ENCODE results near the gene PNMA6F.
"Not testable (repeated sequence)": the region's sequence is repeated elsewhere in the genome, so short reads cannot be mapped to it uniquely, and the experiment has no call there.

Gene PNMA6F

DNA sequence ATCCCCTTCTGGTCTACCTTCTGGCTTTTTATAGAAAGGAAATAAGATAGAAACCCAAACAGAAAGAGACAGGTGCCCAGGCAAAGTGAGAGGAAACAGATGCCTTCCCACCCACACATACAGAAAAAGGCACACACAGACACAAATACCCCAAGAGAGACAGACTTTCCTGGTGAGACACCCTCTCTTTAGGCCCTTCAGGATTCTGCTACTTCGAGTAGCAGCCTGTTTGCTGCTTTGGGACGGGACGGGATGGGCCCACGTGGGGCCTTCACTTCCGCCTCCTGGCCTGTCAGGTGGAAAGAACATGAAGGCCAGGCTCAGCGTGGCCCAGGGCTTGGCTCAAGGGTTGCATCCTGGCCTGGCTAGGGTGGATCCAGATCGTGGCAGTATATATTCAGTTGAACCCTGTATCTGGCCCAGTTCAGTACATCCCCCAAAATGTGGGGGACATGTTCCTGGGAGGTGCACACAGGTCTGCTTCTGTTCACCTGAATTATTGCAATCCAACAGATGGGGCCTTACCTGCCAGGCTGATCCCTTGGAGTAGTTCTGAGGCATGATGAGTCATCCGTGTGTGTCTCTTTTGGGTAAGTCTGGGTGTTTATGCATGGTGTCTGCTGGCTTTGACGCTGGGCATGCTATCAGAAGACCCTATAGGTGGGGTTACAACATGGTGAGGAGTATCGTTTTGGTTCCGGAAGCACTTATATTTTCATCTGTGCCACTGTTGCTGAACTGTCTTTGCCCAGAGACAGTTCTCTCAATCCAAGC lies 14.7 kb upstream of the PNMA6F start:
- DNase-seq (ENCODE audit: low read depth in 3 of 3, low spot score in 1 of 3), result no peak

GRCh38 chrX:153334654-153335295 lies 13.2 kb upstream of the PNMA6F start:
- no peak for DNase-seq (ENCODE audit: low read depth in 3 of 3, low spot score in 1 of 3)

- DNase-seq (ENCODE audit: low read depth in 3 of 3, low spot score in 1 of 3), result peak; percentile 49 to 71 (median 70)
These were observed 12.5 kb upstream of the PNMA6F start, which contains the start of gene ZNF275 for GRCh38 chrX:153333821-153334653. TSS of gene ZNF275 (plus strand) at chrX:153334153. CDS start at chrX:153336680, 2,527 bp downstream.

GRCh38 chrX:153333266-153333665 lies 11.7 kb upstream of the PNMA6F start:
- DNase-seq (ENCODE audit: low read depth in 3 of 3, low spot score in 1 of 3), result no peak

- no peak for DNase-seq (ENCODE audit: low read depth in 3 of 3, low spot score in 1 of 3)
These were observed 6.0 kb upstream of the PNMA6F start for GRCh38 chrX:153327561-153327960.

GRCh38 chrX:153320555-153321184 lies 897 bp downstream of the PNMA6F start:
- DNase-seq (ENCODE audit: low read depth in 3 of 3, low spot score in 1 of 3), result no peak

DNA sequence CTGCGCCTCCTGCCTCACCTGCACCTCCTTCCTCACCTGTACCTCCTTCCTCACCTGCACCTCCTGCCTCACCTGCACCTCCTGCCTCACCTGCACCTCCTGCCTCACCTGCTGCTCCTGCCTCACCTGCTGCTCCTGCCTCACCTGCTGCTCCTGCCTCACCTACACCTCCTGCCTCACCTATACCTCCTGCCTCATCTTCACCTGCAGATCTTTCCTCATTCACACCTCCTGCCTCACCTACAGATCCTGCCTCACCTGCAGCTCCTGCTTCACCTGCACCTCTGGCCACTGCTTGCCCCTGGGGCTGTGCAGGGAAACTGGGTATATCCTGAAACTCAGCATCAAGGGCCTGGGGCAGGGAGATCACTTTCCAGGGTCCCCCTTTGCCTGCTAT lies 1.5 kb downstream of the PNMA6F start:
- DNase-seq (ENCODE audit: low read depth in 3 of 3, low spot score in 1 of 3), result not testable (repeated sequence)

GRCh38 chrX:153319295-153320046 lies 2.1 kb downstream of the PNMA6F start:
- no peak for DNase-seq (ENCODE audit: low read depth in 3 of 3, low spot score in 1 of 3)

DNA sequence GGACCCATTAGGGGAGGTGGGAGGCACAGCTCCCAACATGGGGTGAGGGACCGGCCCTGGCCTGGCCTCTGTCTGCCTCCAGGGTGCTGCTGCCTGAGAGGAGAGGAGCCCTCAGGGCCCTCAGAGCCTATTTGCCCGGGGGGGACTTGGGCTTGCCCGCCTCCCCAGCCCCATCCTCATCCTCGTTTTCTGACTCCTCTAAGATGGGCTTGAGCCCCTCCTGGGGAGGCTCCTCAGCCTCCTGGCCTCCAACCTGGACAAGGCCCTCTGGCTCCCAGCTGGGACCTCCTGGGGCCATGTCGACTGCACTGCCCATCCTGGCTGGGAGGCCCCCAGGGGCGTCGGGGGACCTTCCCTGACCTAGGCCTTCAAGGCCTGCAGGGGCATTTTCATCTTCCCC lies 2.8 kb downstream of the PNMA6F start:
- DNase-seq (ENCODE audit: low read depth in 3 of 3, low spot score in 1 of 3), result no peak

GRCh38 chrX:153317996-153318722 lies 3.4 kb downstream of the PNMA6F start:
- DNase-seq (ENCODE audit: low read depth in 3 of 3, low spot score in 1 of 3), result no peak

DNA sequence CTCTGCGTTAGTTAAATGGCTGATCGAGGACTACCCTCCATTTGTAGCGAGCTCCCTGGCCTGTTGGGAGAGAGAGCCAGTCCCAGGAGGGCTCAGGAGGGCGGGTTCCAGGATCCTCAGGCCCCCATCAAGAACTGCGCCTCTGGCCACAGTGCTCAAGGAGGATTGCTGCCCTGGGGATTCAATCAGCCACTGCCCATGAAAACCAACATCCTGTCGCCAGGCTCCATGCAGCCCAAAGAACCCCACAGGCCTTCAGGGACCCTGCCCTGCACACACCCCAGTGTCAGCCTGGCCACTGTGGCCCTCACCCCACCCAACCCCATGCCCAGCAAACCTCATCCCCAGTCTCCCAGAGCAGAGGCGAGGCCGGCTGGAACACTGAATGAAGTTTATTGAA lies 4.3 kb downstream of the PNMA6F start:
- no peak for DNase-seq (ENCODE audit: low read depth in 3 of 3, low spot score in 1 of 3)

DNA sequence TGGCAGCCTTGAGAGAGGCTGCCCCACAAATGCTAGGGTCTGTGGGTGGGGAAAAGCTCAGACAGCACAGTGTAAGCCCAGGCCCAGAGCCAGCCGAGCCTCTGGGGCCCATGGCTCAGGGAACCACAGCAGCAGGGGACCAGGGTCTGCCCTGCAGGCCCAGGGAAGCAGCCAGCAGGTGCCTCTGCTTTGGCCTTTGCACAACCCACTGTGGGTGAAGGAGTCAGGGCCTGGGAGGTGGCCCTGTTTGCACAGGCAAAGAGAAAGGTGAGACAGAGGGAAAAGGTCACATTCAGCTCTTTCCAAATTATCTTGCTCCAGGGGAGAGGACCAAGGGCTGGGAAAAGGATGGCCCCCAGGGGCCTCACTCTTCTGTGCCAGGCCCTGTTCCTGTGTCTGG lies 8.7 kb downstream of the PNMA6F start:
- DNase-seq (ENCODE audit: low read depth in 3 of 3, low spot score in 1 of 3), result no peak

- DNase-seq (ENCODE audit: low read depth in 3 of 3, low spot score in 1 of 3), result no peak
These were observed 9.5 kb downstream of the PNMA6F start for GRCh38 chrX:153312041-153312440.

- no peak for DNase-seq (ENCODE audit: low read depth in 3 of 3, low spot score in 1 of 3)
These were observed 10.7 kb downstream of the PNMA6F start for GRCh38 chrX:153310901-153311300.

DNA sequence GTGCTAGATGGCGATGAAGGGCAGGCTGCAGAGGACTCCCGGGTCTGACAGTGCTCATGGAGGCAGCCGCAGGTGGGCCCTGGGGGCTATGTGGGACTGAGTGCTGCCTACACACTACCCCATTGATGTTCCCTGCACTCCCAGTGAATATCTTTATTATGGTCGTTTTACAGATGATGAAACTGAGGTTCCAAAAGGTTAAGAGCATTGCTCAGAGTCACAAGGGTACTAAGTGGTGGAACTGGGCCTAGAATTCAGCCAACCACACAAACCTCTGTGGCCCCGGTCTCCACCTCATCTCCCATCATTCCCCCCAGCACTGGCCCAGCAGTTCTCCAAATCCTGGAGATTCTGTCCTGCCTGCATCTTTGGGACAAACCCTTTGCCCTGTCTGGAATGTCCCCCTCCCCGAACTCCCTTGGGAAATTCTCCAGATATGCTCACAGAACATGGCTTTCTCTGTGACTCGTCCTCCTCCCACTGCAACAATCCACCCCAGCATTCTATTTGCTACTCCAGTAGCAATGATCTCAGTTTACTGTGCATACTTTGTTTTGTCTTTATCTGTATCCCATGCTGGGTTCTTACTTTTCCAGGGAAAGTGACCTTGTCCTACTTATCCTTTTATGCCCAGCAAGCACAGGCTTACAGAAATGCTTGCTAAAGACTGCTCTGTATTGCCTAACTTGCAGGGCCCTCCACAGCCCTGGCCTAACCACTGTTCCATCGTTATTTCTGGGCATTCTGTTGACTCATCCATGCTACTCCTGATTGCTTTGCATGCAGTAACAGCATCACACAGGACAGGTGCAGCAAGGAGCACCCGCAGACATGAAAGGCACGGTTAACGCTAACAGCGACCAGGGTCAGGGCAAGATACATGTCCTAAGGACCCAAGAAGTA lies 14.0 kb downstream of the PNMA6F start:
- no peak for DNase-seq (ENCODE audit: low read depth in 3 of 3, low spot score in 1 of 3)

- no peak for DNase-seq (ENCODE audit: low read depth in 3 of 3, low spot score in 1 of 3)
These were observed 14.9 kb downstream of the PNMA6F start for GRCh38 chrX:153306527-153307115.

DNA sequence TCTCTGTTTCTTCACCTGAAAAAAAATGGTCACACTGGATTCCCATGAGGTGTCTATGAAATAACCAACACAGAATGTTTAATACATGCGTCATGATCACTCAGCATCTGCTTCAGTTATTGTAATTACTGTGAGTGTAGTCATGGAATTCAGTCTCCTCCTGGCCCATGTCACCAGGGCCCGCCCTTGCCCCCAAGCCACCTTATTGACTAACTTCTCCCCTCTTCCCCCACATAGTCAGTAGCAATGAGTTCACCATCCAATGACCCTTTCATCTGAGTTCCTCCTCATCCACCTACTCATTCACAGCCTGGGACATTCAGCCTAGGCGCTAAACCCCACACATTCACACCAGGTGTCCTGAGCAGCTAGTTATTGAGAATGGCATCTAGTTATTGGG lies 15.6 kb downstream of the PNMA6F start:
- DNase-seq (ENCODE audit: low read depth in 3 of 3, low spot score in 1 of 3), result no peak

DNA sequence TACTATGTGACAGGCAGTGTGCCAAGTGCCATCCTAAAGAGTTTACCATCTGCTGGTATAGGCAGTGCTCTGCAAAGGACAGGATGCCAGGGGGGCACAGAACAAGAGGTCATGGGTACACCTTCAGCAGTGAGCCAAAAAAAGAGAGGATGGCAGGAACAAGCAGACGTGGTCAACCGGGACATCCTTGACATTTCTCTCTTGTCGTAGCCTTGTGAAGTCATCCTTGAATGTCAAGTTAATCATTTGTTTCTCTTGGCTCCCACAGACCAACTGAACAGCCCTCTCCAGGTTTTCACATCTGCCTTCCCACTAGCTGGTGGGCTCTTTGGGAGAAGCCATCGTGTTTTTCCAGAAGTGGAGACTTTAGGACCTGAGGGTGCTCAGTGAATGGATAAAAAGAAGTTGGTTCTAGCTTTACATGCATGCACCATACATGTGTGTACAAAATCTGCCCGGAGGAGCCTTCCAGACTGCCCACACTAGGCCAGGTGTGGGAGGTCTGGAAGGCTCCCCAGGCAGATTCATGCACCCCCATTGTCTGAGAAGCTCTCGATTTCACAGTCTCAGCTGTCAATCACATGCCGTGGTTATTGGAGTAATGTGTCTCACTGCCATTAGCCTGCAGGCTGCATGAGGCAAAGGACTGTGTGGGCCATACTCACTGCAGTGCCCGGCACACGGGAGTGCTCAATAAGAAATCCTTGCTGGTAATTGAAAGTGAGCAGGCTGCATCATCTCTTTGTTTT lies 16.4 kb downstream of the PNMA6F start:
- no peak for DNase-seq (ENCODE audit: low read depth in 3 of 3, low spot score in 1 of 3)

Data from stimulated activated CD4-positive, alpha-beta T cell treated with anti-CD3 and anti-CD28 coated beads, TNF-alpha, amount 100 ng/mL, for 1 hour (primary cell).